HG02623 (cell line): Measurements from ENCODE around the gene PTPRD.

Experiments
- ATAC-seq: cut with Tn5 transposase; IDR thresholded peaks from one replicate; pipeline ENCODE4 v1.9.1; 2021; ENCODE audit warnings: moderate library complexity; ENCODE audit not compliant: unreplicated experiment

The PTPRD gene

GRCh38 chr9:8447601-8448000 lies 2165.2 kb downstream of the PTPRD start:
- no peak for ATAC-seq

- ATAC-seq: no peak
Measured at GRCh38 chr9:8437876-8438275, 2174.9 kb downstream of the PTPRD start.

GRCh38 chr9:8437259-8437658 lies 2175.5 kb downstream of the PTPRD start:
- ATAC-seq: no peak

GRCh38 chr9:8436786-8437185 lies 2176.0 kb downstream of the PTPRD start:
- ATAC-seq: no peak

GRCh38 chr9:8434621-8435020 lies 2178.2 kb downstream of the PTPRD start:
- no peak for ATAC-seq

- no peak for ATAC-seq
Measured at GRCh38 chr9:8432224-8432623, 2180.6 kb downstream of the PTPRD start.

- ATAC-seq: no peak
Measured at GRCh38 chr9:8431505-8431904, 2181.3 kb downstream of the PTPRD start.

- ATAC-seq: no peak
Measured at GRCh38 chr9:8430945-8431344, 2181.9 kb downstream of the PTPRD start.

GRCh38 chr9:8429768-8430167 lies 2183.0 kb downstream of the PTPRD start:
- no peak for ATAC-seq

- ATAC-seq: no peak
Measured at GRCh38 chr9:8429157-8429556, 2183.6 kb downstream of the PTPRD start.

GRCh38 chr9:8428389-8428788 lies 2184.4 kb downstream of the PTPRD start:
- ATAC-seq: no peak

- no peak for ATAC-seq
Measured at GRCh38 chr9:8424786-8425410, 2187.9 kb downstream of the PTPRD start.

- ATAC-seq: no peak
Measured at GRCh38 chr9:8420416-8420815, 2192.4 kb downstream of the PTPRD start.

GRCh38 chr9:8419596-8420275 lies 2193.1 kb downstream of the PTPRD start:
- no peak for ATAC-seq

- no peak for ATAC-seq
Measured at GRCh38 chr9:8417341-8417740, 2195.5 kb downstream of the PTPRD start.

GRCh38 chr9:8412327-8412726 lies 2200.5 kb downstream of the PTPRD start:
- no peak for ATAC-seq

GRCh38 chr9:8408575-8409190 lies 2204.1 kb downstream of the PTPRD start:
- no peak for ATAC-seq

- no peak for ATAC-seq
Measured at GRCh38 chr9:8401961-8402705, 2210.7 kb downstream of the PTPRD start.

GRCh38 chr9:8400378-8400777 lies 2212.4 kb downstream of the PTPRD start:
- ATAC-seq: no peak

- ATAC-seq: no peak
Measured at GRCh38 chr9:8395022-8395421, 2217.8 kb downstream of the PTPRD start.

- ATAC-seq: no peak
Measured at GRCh38 chr9:8394341-8394740, 2218.5 kb downstream of the PTPRD start.

GRCh38 chr9:8392866-8393265 lies 2219.9 kb downstream of the PTPRD start:
- no peak for ATAC-seq
